NCI-H748 treated with DMSO at 0.1 percent for 48 hours (cell line): Measurements from ENCODE around the gene FBXO15.

Experiments used
- DNase-seq: peaks from one replicate; lab custom pipeline; 2025; lab: John Stamatoyannopoulos, UW

The FBXO15 gene

GRCh38 chr18:74110976-74111375 lies 36.7 kb downstream of the FBXO15 start:
- DNase-seq = no peak

- DNase-seq = no peak
Measured at GRCh38 chr18:74110149-74110548, 37.5 kb downstream of the FBXO15 start.

DNA sequence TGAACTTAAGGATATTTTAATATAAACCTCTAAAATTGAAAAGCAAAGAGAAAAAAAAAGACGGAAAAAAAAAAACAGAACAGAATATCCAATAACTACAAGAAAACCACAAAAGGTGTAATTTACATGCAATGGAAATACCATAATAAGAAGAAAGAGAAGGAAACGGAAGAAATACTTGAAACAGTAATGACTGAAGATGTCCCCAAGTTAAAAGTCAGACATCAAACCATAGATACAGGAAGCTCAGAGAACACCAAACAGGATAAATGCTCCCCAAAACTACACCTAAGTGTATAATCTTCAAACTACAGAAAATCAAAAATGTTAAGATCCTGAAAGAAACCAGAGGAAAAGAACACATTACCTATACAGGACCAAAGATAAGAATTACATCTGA lies 39.2 kb downstream of the FBXO15 start:
- no peak for DNase-seq

GRCh38 chr18:74097803-74098202 lies 49.8 kb downstream of the FBXO15 start:
- DNase-seq = no peak

DNA sequence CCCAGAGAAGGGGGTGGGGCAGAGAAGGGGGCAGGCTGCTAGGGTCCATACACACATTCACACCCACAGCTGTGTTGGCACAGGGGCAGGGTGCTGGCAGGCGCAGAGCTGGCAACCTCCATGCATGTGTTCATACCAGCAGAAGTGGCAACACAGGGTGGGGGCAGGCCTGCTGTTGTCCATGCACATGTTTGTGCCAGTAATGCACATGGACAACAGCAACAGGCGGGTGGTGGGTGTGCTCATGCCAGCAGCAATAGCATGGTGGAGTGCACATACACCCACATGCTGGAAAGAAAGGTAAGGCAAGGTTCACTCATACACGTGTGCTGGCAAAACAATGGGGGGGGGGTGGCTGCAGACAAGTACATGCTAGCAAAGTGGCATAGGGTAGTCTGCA lies 54.7 kb downstream of the FBXO15 start:
- no peak for DNase-seq

GRCh38 chr18:74084184-74084855 lies 63.3 kb downstream of the FBXO15 start:
- DNase-seq = no peak

- DNase-seq = no peak
Measured at GRCh38 chr18:74083557-74083952, 64.1 kb downstream of the FBXO15 start.

DNA sequence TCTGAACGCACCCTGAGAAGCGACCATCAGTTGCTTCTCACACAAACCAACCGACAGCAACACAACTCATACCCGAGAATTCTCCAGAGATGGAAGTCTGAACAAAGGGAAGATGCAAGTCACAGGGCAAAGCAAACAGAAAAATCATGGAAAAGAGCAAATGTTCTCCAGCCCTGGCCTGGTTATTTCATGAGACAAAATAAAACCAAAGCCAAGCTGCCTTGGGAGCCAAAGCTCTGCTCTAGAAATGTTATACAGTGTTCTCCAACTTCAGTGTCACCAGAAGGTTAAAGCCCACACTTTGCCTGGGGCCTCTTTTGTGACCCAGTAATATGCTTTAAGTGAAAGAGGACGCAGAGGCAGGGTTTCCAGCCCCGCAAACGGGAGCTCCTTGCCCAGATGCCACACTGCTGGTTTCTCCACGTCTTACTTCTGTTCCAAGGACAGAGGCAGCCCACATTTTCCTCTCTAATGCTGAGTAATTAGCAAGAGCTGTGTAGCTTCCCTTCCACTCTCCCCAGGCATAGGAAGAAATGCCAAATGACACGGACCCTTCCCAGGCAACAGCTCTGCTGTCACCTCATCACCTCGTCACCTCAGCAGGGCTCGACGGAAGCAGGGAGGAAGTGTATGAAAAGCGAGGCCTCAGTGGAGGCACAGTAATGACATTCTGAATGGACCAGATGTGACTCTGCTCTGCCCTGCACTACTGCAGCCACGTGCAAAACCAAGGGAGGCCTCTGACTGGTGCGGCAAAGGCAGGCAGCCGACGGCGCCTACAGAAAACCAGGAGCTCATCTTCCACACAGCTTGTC lies 64.7 kb downstream of the FBXO15 start:
- DNase-seq = no peak

DNA sequence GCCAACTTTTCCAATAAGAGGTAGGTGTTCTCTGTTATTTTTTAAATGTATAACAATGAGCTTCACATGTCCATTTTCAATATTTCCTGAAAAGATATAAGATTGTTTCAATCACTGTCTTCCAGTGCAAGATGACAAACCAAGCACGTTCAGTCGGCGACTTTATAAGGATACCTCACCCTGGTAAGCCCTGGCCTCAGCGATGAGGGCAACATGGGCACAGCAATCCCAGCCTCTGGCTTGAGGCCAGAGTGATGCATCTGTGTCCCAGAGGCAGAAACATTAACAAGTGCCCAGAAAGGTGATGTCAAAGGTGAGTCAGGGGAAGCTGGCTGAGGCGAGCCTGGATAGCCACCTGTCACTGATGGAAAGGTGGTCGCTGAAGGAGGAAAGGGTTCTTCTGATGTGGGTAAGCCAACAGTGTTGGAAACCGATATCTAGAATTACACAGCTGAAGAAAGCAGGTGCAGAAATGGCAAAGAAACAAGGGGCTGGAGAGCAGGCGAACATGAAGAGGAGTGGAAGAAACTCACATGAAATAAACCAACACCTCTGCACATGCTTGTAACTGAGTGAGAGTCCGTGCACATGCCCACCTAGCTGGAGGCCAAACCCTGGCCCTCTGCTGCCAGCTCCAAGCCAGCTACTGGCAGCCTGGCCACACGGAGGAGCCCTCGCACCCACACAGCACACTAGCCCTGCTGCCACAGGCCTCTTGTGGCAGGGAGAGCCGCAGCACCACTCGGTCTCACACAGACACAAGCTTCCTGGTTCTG lies 65.5 kb downstream of the FBXO15 start:
- no peak for DNase-seq

DNA sequence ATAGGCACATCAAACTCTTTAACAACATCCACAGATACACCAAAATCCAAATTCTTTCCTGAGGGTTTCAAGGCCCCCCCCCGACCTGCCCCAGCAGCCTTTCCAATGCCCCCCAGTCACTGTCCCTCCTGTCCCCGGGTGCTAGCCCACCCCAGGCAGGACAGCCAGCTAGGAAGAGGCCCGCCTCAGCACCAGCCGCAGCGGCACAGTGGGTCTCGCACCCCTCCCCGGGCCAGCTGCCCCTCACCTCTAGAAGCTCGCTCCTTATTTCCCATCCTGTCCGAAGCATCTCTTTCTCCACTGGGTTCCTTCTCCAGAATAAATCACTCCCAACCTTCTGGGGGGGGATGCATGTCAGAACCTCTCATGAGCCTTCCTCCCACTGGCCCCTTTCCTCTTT lies 69.4 kb downstream of the FBXO15 start:
- DNase-seq = no peak

GRCh38 chr18:74074668-74075564 lies 72.7 kb downstream of the FBXO15 start:
- no peak for DNase-seq

DNA sequence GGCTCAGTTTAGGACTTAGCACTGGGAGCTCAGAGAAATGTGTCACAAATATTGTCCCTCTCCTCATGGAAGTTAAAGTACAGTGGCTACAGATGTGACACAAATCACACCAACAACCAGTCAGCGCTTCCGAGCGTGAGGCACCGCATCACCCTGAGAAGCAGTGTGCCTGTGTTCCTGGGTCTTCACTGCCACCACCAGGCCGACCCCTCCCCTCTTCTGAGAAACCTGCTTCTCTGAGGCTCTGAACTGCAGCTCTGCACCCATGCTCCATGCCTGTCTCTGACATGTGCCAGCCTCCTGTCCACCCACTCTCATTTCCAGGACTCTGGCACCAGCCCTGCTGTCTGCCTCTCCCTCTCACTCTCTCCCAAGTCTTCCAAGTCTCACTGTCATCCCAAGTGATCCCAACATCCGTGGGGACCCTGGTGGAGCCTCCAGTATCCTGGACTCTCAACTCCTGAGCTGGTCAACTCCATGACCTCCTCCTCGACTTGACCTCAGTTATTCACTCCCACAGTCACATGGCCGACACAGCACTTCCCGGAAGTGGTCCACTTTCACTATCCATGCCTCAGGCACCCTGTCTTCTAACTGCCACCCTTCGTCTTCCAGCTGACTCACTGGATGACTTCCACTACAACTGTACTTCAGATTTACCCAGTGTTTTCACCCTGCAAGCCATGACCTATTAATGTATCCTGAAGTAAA lies 73.5 kb downstream of the FBXO15 start:
- DNase-seq = no peak

DNA sequence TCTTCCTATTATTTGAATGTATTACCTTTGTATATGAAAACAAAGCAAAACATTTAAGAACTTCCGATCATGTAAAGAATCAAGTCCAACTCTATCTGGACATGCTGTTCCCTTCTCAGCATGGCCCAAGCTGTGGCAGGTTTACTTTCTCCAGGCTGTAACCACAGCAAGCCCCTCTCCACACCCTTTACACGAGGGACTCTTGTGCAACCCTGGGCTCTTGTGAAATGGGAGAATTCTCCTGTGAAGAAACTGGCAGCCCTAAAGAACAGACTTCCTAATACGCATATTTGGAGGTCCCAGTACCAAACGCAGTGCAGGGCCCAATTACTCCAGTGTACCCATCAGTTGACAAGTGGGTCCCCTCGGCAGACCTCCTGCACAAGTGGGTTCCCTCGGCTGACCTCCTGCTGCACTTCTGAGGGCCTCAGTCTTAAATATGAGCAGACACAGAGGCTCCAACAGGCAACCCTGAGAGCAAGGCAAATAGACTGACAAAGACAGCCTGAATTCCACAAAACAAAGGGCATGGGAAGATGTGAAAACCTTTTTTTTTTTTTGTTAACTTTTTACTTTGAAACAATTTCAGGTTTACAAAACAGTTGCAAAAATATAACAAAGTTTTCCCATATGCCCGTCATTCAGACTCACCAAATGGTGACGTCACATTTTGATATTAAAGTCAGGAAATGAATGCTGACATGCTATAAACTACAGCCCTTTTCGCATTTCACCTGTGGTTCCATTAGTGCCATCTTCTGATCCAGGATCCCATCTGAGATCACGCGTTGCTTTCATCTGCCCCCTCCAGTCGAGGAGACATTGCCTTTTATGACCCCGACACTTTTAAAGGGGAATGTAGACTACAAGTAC lies 78.2 kb downstream of the FBXO15 start:
- DNase-seq = no peak

DNA sequence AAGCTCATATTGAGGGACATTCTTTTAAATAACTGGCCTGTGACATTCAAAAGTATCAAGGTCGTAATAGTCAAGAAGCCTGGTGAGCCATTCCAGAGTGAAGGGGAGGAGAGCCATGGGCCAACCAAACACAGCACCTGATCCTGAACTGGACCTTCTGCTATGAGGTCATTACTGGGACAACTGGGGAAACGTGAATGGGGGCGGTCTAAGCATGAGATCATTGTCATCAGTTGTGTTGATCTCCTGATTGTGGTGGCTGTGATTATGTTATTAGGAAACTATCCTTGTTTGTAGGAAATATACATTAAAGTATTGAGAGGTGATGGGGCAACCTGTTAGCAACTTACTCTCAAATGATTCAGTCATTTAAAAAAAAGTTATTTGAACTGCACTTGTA lies 79.3 kb downstream of the FBXO15 start:
- no peak for DNase-seq

GRCh38 chr18:74066018-74066417 lies 81.6 kb downstream of the FBXO15 start:
- no peak for DNase-seq

GRCh38 chr18:74065366-74065765 lies 82.3 kb downstream of the FBXO15 start:
- no peak for DNase-seq

- no peak for DNase-seq
Measured at GRCh38 chr18:74064510-74064909, 83.1 kb downstream of the FBXO15 start.

DNA sequence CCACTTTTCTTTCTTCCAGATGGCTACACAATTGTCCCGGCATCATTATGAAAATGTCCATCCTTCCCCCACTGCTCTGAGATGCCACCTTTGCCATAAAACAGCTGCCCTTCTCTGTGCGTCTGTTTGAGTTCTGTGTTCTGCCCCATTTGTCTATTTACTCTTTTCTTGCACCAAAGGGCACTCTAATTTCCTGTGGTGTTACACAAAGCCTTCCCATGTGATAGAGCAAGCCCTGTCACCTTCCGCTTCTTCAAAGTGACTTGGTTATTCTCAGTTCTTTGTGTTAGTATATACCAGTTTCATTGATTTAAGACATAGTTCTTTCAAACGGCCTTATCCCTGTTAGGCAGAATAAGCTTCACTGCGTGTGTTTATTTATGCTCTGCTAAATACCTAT lies 84.1 kb downstream of the FBXO15 start:
- no peak for DNase-seq

- DNase-seq = no peak
Measured at GRCh38 chr18:74063023-74063422, 84.6 kb downstream of the FBXO15 start.

GRCh38 chr18:74062037-74062436 lies 85.6 kb downstream of the FBXO15 start:
- no peak for DNase-seq
